Measurements from ENCODE around the gene DIABLO.

DNA sequence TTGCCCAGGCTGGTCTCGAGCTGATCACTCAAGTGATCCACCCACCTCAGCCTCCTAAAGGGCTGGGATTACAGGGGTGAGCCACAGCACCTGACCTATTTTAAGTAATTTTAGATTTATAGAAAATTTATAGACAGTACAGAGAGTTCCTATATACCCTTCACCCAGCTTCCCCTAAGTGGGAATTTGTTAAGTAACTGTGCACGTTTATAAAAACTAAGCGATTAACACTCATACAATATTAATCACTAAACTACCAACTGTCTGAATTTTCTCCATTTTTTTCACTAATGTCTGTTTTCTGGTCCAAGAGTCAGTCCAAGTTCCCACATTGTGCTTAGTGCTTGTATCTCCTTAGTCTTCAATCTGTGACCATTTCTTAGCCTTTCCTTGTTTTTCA is 57.4 kb downstream of the DIABLO start:
- TF ChIP-seq, protein P1, sequence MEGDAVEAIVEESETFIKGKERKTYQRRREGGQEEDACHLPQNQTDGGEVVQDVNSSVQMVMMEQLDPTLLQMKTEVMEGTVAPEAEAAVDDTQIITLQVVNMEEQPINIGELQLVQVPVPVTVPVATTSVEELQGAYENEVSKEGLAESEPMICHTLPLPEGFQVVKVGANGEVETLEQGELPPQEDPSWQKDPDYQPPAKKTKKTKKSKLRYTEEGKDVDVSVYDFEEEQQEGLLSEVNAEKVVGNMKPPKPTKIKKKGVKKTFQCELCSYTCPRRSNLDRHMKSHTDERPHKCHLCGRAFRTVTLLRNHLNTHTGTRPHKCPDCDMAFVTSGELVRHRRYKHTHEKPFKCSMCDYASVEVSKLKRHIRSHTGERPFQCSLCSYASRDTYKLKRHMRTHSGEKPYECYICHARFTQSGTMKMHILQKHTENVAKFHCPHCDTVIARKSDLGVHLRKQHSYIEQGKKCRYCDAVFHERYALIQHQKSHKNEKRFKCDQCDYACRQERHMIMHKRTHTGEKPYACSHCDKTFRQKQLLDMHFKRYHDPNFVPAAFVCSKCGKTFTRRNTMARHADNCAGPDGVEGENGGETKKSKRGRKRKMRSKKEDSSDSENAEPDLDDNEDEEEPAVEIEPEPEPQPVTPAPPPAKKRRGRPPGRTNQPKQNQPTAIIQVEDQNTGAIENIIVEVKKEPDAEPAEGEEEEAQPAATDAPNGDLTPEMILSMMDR (conservative IDR thresholded peaks at IDR 0.05) = no peak
- TF ChIP-seq EZH2 (IDR thresholded peaks at IDR 0.05; ENCODE audit: low read depth) = no peak

Measured in PC-9 (cell line).